CD14-positive monocyte (primary cell): Measurements from ENCODE around the gene LBP. TPM values are rescaled to one million over a fixed set of nuclear protein-coding genes. Genes with fewer than 3 reads are reported as not detected.
"Not testable (repeated sequence)": the region's sequence is repeated elsewhere in the genome, so short reads cannot be mapped to it uniquely, and the experiment has no call there.

ENCODE experiments used
- DNase-seq, 3 donors: peaks; one replicate each; pipeline ENCODE4 v3.0.0-alpha.2; 2011 to 2022
- H2AFZ ChIP-seq: 2 replicates; pipeline ENCODE4 v1.6.0; 2012; ENCODE audit warnings: mild to moderate bottlenecking, low read depth, low read length, inconsistent platforms; ENCODE audit not compliant: insufficient read depth, poor library complexity, severe bottlenecking
- H3K27ac ChIP-seq, 2 donors: 1 replicate in 1 of 2; 2 replicates in 1 of 2; pipeline ENCODE4 v1.5.1; 2012 to 2013; ENCODE audit warnings: low read length in 2 of 2, control low read depth in 1 of 2, inconsistent platforms in 1 of 2, low read depth in 1 of 2, mild to moderate bottlenecking in 1 of 2
- H3K27me3 ChIP-seq, 2 donors: one replicate each; pipeline versions ENCODE4 v1.6.0 to v1.6.1; 2011 to 2013; ENCODE audit warnings: low read length in 2 of 2; ENCODE audit not compliant: control insufficient read depth in 2 of 2, insufficient read depth in 2 of 2
- H3K36me3 ChIP-seq, 2 donors: replicated peaks in 1 of 2; 1 replicate in 1 of 2; 2 replicates in 1 of 2; pipeline versions ENCODE4 v1.5.1 to v1.6.1; 2012 to 2013; ENCODE audit warnings: low read length in 2 of 2, control low read depth in 1 of 2, inconsistent platforms in 1 of 2, mild to moderate bottlenecking in 1 of 2; ENCODE audit not compliant: insufficient read depth in 2 of 2, control insufficient read depth in 1 of 2
- H3K4me1 ChIP-seq, 2 donors: 1 replicate in 1 of 2; 2 replicates in 1 of 2; pipeline versions ENCODE4 v1.5.1 to v1.6.1; 2012 to 2013; ENCODE audit warnings: low read length in 2 of 2, control low read depth in 1 of 2, inconsistent platforms in 1 of 2, mild to moderate bottlenecking in 1 of 2, moderate library complexity in 1 of 2; ENCODE audit not compliant: insufficient read depth in 2 of 2, control insufficient read depth in 1 of 2
- H3K4me2 ChIP-seq: replicated peaks from 2 replicates; pipeline ENCODE3; 2012; ENCODE audit warnings: low read length, moderate library complexity, mild to moderate bottlenecking; ENCODE audit not compliant: poor library complexity, severe bottlenecking; ENCODE audit errors: extremely low read depth
- H3K4me3 ChIP-seq, 3 experiments: fragments of 200-600 bp in 1 of 3; sonication (generic) in 1 of 3; replicated peaks in 1 of 3; 1 replicate in 2 of 3; 2 replicates in 1 of 3; pipeline ENCODE4 v1.5.1; 2011 to 2013; ENCODE audit warnings: low read length in 3 of 3, mild to moderate bottlenecking in 3 of 3, control low read depth in 2 of 3, low read depth in 2 of 3, inconsistent platforms in 1 of 3, moderate library complexity in 1 of 3
- H3K79me2 ChIP-seq: 2 replicates; pipeline ENCODE4 v1.6.0; 2012; ENCODE audit warnings: mild to moderate bottlenecking, control low read depth, inconsistent platforms, low read length, moderate library complexity; ENCODE audit not compliant: insufficient read depth
- H3K9ac ChIP-seq: 2 replicates; pipeline ENCODE4 v1.6.0; 2017; ENCODE audit warnings: low read length, mild to moderate bottlenecking; ENCODE audit not compliant: insufficient read depth, poor library complexity, severe bottlenecking
- H3K9me3 ChIP-seq, 2 donors: replicated peaks in 1 of 2; 1 replicate in 1 of 2; 2 replicates in 1 of 2; pipeline versions ENCODE4 v1.5.1 to v1.6.1; 2012 to 2013; ENCODE audit warnings: low read length in 2 of 2, control low read depth in 1 of 2; ENCODE audit not compliant: control insufficient read depth in 1 of 2, insufficient read depth in 1 of 2
- H4K20me1 ChIP-seq: 2 replicates; pipeline ENCODE4 v1.6.0; 2012; ENCODE audit warnings: mild to moderate bottlenecking, low read length, control low read depth, moderate library complexity; ENCODE audit not compliant: insufficient read depth
- H3K27ac Mint-ChIP-seq, 7 donors: one replicate each; pipeline ENCODE4 v1.8.0; 2020; ENCODE audit warnings: mild to moderate bottlenecking in 7 of 7, mixed read lengths in 7 of 7, moderate library complexity in 6 of 7, inconsistent platforms in 2 of 7
- H3K27me3 Mint-ChIP-seq, 3 donors: one replicate each; pipeline ENCODE4 v1.8.0; 2021 to 2022; ENCODE audit warnings: low read depth in 3 of 3, mild to moderate bottlenecking in 3 of 3, mixed read lengths in 3 of 3, moderate library complexity in 3 of 3, inconsistent platforms in 1 of 3
- H3K36me3 Mint-ChIP-seq, 2 donors: one replicate each; pipeline ENCODE4 v1.8.0; 2020; ENCODE audit warnings: mixed read lengths in 2 of 2, inconsistent platforms in 1 of 2, mild to moderate bottlenecking in 1 of 2
- H3K4me1 Mint-ChIP-seq: one replicate; pipeline ENCODE4 v1.8.0; 2020; ENCODE audit warnings: mild to moderate bottlenecking, mixed read lengths
- H3K4me3 Mint-ChIP-seq, 2 donors: one replicate each; pipeline ENCODE4 v1.8.0; 2020; ENCODE audit warnings: mild to moderate bottlenecking in 2 of 2, mixed read lengths in 2 of 2, moderate library complexity in 1 of 2
- H3K9me3 Mint-ChIP-seq, 7 donors: one replicate each; pipeline ENCODE4 v1.8.0; 2020 to 2022; ENCODE audit warnings: mixed read lengths in 7 of 7, mild to moderate bottlenecking in 6 of 7, moderate library complexity in 6 of 7, inconsistent platforms in 2 of 7
- WGBS: methylation state at CpG from one replicate; pipeline ENCODE4 v1.1.5; 2013; ENCODE audit warnings: missing lambda C conversion rate; ENCODE audit not compliant: insufficient coverage; 5-methylcytosine and 5-hydroxymethylcytosine counted together
- intact Hi-C, 2 donors: fragments of 100-400 bp; cut with micrococcal nuclease; formaldehyde crosslinking; loops; one replicate each; pipeline versions ENCODE4 v1.15.0 to v1.15.1; 2023
- polyA plus RNA-seq, 3 donors: library from polyadenylated mRNA; depleted of rRNA in 1 of 3; unstranded in 2 of 3; stranded (reverse) in 1 of 3; fragments of 300-500 nt in 2 of 3; fragments of >200 nt in 1 of 3; fragmentation: Illumina TruSeq in 2 of 3; gene quantifications; 1 replicate in 2 of 3; 2 replicates in 1 of 3; pipeline ENCODE4 v1.2.3, GENCODE V29; 2012 to 2021
- TF ChIP-seq, protein P1 (sequence below): fragments of 200-600 bp; IDR thresholded peaks from one replicate; pipeline ENCODE4 v1.8.0; 2022; ENCODE audit warnings: antibody characterized with exemption, mild to moderate bottlenecking

LBP gene
- polyA plus RNA-seq, 3 donors: not detected

GRCh38 chr20:38313676-38314075 lies 32.6 kb upstream of the LBP start:
- H3K27me3 Mint-ChIP-seq: peaks cover 13 to 36% (median 21%) of the 10 kb centered on the region in 3 donors
- H3K9me3 Mint-ChIP-seq: peaks cover 0 to 6% (median 3%) of the 10 kb centered on the region in 7 donors
- no peak for DNase-seq
- Histone ChIP-seq H3K9ac (no peak overlapping the region), H3K79me2 (no peaks in the 10 kb centered on the region), H3K9me3 (no peaks in the 10 kb centered on the region), H2AFZ (no peak overlapping the region), H4K20me1 (no peaks in the 10 kb centered on the region), H3K4me3 (no peak overlapping the region), H3K36me3 (peaks cover 7 to 19% of the 10 kb centered on the region in 2 donors), H3K4me2 (no peak overlapping the region), H3K27me3 (peaks cover 2 to 19% of the 10 kb centered on the region in 2 donors), H3K27ac (no peak overlapping the region), H3K4me1 (no peaks in the 10 kb centered on the region)
- intact Hi-C loops: no loop called here
- no peaks in the 10 kb centered on the region for H3K4me1 Mint-ChIP-seq
- TF ChIP-seq, protein P1, sequence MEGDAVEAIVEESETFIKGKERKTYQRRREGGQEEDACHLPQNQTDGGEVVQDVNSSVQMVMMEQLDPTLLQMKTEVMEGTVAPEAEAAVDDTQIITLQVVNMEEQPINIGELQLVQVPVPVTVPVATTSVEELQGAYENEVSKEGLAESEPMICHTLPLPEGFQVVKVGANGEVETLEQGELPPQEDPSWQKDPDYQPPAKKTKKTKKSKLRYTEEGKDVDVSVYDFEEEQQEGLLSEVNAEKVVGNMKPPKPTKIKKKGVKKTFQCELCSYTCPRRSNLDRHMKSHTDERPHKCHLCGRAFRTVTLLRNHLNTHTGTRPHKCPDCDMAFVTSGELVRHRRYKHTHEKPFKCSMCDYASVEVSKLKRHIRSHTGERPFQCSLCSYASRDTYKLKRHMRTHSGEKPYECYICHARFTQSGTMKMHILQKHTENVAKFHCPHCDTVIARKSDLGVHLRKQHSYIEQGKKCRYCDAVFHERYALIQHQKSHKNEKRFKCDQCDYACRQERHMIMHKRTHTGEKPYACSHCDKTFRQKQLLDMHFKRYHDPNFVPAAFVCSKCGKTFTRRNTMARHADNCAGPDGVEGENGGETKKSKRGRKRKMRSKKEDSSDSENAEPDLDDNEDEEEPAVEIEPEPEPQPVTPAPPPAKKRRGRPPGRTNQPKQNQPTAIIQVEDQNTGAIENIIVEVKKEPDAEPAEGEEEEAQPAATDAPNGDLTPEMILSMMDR: no peak
- peaks cover 47 to 56% of the 10 kb centered on the region in 2 donors for H3K36me3 Mint-ChIP-seq
- H3K27ac Mint-ChIP-seq: no peak overlapping the region
- 97% methylated on average over 2 of the region's 2 CpGs for WGBS
- H3K4me3 Mint-ChIP-seq: no peak overlapping the region

GRCh38 chr20:38314350-38314749 lies 31.9 kb upstream of the LBP start:
- H3K4me3 ChIP-seq, H3K79me2 ChIP-seq, DNase-seq, H3K27ac Mint-ChIP-seq, H3K4me1 ChIP-seq, H4K20me1 ChIP-seq, intact Hi-C loops, H3K9me3 ChIP-seq, H3K27ac ChIP-seq, H3K4me1 Mint-ChIP-seq, H3K4me2 ChIP-seq, H3K9ac ChIP-seq, H3K9me3 Mint-ChIP-seq, H2AFZ ChIP-seq, H3K4me3 Mint-ChIP-seq: not testable (repeated sequence)
- 100% methylated on average over 1 of the region's 1 CpG for WGBS
- Histone ChIP-seq H3K36me3 (peaks cover 8 to 15% of the 10 kb centered on the region in 2 donors), H3K27me3 (peaks cover 2 to 16% of the 10 kb centered on the region in 2 donors)
- Mint-ChIP-seq H3K36me3 (peaks cover 42 to 57% of the 10 kb centered on the region in 2 donors), H3K27me3 (peaks cover 14 to 41% (median 19%) of the 10 kb centered on the region in 3 donors)
